GM12892 (cell line): Measurements from ENCODE around the gene GGACT.

Experiments used
- POLR2A ChIP-seq: IDR thresholded peaks from 2 replicates; pipeline ENCODE4 v1.6.1; 2011; ENCODE audit warnings: low read depth, low read length, control low read depth
- TAF1 ChIP-seq: IDR thresholded peaks from 2 replicates; pipeline ENCODE4 v1.6.1; 2011; ENCODE audit warnings: low read depth, mild to moderate bottlenecking, control low read depth, low read length, borderline replicate concordance

DNA sequence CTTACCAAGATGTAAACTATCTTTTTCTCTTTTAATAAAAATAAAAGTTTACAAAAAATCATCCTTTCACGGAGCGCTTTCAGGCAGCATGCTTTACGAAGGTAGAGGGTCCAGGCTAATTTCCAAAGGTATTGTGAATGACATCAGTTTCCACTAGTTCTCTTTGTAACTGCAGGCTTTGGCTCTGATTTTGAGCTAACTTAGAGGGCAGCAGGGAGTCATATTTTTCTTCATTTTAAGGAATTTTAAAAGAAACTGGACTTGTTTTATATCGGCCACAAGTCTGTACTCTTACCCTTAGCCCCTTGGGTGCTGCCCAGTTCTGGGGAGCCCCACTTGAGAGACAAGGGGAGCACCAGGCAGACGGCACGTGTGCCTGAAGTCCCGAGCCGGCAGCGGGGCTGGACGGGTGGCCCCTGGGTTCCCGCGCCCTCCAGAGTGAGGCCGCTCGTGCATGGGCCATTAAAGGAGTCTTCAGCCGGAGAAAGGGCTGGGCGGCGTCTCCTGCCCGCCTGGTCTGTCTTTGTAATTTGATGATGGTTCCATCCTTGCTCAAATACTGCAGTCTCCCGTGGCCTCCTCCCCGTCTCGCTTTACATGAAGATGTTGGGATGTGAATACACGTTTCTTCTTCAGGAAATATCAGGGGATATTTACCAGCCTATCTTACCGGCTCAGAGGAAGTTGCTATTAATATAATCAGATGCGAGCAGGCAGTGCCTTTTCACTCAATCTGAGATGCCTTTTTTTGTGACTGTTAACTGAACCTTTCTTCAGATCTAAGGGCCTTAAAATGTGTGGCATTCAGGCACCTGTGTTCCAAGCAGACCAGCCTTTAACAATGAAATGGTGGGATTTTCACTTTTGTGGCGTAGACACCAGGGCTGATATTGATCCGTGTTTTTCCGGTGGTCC, 67.4 kb downstream of the GGACT start:
- TF ChIP-seq POLR2A, result no peak
- no peak for TF ChIP-seq TAF1
